ENCODE measurements around the gene R3HDM1.
A peak's percentile ranks its signal among the peaks of the same experiment; 100 is the strongest.

The R3HDM1 gene

DNA sequence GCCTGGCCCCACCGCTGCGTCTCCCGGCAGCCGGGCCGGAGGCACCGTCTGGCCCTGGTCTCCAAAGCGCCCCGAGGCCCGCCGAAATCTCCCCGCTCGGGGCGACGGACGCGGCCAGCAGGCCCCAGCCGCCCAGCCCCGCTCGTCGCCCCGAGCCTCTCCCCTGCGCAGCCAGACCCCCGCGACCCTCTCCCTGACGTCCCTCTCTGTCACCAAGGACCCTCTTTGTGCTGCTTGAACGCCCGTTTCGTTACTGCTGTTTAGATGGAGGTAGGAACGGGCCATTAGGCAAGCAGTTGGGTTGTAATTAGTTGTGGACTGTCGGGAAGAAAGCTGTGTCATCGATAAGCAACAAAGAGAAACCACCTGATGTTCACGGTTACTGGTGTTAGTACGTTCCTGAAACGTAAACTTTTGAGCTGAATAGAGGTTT lies 211.1 kb downstream of the R3HDM1 start:
- Mint-ChIP-seq H3K36me3 (ENCODE audit: low read depth) (peaks cover 26% of the 10 kb centered on the region), H3K4me3 (peak overlapping the region; percentile 92 to 94 (median 93)), H3K9me3 (no peaks in the 10 kb centered on the region), H3K4me1 (peaks cover 15% of the 10 kb centered on the region), H3K27ac (peak overlapping the region; percentile 88 to 99 (median 97)), H3K27me3 (ENCODE audit: low read depth) (no peaks in the 10 kb centered on the region)
- TF ChIP-seq, protein P1, sequence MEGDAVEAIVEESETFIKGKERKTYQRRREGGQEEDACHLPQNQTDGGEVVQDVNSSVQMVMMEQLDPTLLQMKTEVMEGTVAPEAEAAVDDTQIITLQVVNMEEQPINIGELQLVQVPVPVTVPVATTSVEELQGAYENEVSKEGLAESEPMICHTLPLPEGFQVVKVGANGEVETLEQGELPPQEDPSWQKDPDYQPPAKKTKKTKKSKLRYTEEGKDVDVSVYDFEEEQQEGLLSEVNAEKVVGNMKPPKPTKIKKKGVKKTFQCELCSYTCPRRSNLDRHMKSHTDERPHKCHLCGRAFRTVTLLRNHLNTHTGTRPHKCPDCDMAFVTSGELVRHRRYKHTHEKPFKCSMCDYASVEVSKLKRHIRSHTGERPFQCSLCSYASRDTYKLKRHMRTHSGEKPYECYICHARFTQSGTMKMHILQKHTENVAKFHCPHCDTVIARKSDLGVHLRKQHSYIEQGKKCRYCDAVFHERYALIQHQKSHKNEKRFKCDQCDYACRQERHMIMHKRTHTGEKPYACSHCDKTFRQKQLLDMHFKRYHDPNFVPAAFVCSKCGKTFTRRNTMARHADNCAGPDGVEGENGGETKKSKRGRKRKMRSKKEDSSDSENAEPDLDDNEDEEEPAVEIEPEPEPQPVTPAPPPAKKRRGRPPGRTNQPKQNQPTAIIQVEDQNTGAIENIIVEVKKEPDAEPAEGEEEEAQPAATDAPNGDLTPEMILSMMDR (IDR thresholded peaks at IDR 0.05; ENCODE audit: unreplicated experiment in 3 of 3): no peak

DNA sequence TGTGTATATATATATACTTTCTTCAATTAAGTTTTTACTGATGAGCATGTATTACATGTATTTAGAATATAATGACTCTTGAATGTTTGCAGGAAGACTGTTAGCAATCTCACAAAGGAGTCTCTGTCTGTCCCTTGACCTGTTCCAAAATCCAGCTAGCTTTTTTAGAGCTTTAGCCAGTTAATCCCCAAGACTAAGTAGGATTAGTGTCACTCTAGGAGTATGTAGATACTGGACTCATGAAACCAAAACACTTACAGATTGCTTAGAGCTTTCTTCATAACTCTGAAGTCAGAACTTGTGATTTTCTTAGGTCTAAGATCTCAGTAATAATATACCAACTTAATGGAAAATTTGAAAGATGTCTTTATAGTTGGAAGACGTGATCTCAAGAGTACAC lies 212.6 kb downstream of the R3HDM1 start:
- no peaks in the 10 kb centered on the region for H3K27me3 Mint-ChIP-seq (ENCODE audit: low read depth)
- H3K36me3 Mint-ChIP-seq (ENCODE audit: low read depth): peaks cover 36% of the 10 kb centered on the region
- H3K4me1 Mint-ChIP-seq: peaks cover 15% of the 10 kb centered on the region
- TF ChIP-seq, protein P1 (IDR thresholded peaks at IDR 0.05; ENCODE audit: unreplicated experiment in 3 of 3): no peak
- H3K4me3 Mint-ChIP-seq: peak overlapping the region; percentile 67 to 74 (median 73)
- H3K9me3 Mint-ChIP-seq: no peaks in the 10 kb centered on the region
- peak overlapping the region in 2 of 3 experiments; percentile 43 to 70 for H3K27ac Mint-ChIP-seq

DNA sequence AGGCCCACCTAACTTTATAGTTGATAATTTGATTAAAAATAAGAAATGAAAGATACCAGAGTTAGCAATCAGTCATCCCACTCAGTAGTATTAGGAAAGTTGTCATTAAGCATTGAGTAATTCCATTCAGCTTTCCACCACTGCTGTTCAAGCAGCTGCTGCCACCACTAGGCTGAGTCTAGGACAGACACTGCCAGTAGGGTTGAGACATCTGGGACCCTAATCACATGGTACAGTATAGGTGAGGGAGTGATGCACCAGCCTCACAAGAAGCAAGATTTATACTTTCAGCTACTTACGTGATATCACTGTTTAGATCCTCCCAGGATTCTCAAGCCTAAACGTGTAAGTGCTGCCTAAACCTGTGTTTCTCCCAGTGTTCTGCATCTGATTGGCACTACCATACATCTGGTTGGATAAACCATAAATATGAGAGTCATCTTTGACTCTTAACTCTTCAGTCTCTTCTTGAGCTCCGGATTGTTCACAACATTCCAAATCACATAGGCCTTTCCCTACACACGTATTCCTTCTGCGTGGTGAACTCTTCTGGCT lies 213.6 kb downstream of the R3HDM1 start:
- peaks cover 15% of the 10 kb centered on the region for H3K4me1 Mint-ChIP-seq
- no peaks in the 10 kb centered on the region for H3K27me3 Mint-ChIP-seq (ENCODE audit: low read depth)
- H3K36me3 Mint-ChIP-seq (ENCODE audit: low read depth): peaks cover 46% of the 10 kb centered on the region
- H3K27ac Mint-ChIP-seq: peak overlapping the region in 2 of 3 experiments; percentile 28 to 41
- peak overlapping the region; percentile 71 to 74 (median 73) for H3K4me3 Mint-ChIP-seq
- TF ChIP-seq, protein P1 (IDR thresholded peaks at IDR 0.05; ENCODE audit: unreplicated experiment in 3 of 3): no peak
- H3K9me3 Mint-ChIP-seq: no peaks in the 10 kb centered on the region

DNA sequence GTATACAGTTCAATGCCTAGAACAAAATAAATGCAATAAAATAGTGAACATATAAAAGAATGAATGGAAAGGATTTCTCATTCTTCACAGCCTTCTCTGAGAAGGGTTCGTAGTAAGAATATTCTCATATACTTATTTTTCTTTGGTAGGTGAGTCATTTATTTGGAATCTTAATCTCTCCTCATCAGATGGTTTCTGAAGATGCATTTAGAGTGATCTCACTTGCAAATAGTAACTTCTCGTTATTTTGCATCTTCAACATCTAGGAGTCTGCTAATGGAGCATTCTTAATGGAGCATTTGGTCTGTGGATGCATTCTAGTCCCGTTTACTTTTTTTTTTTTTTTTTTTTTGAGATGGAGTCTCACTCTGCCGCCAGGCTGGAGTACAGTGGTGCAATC lies 214.3 kb downstream of the R3HDM1 start:
- H3K9me3 Mint-ChIP-seq: no peaks in the 10 kb centered on the region
- peaks cover 52% of the 10 kb centered on the region for H3K36me3 Mint-ChIP-seq (ENCODE audit: low read depth)
- TF ChIP-seq, protein P1 (IDR thresholded peaks at IDR 0.05; ENCODE audit: unreplicated experiment in 3 of 3): no peak
- peak overlapping the region in 1 of 3 experiments; percentile 70 for H3K4me3 Mint-ChIP-seq
- H3K4me1 Mint-ChIP-seq: peaks cover 15% of the 10 kb centered on the region
- H3K27me3 Mint-ChIP-seq (ENCODE audit: low read depth): no peaks in the 10 kb centered on the region
- H3K27ac Mint-ChIP-seq: peak overlapping the region in 1 of 3 experiments; percentile 38

DNA sequence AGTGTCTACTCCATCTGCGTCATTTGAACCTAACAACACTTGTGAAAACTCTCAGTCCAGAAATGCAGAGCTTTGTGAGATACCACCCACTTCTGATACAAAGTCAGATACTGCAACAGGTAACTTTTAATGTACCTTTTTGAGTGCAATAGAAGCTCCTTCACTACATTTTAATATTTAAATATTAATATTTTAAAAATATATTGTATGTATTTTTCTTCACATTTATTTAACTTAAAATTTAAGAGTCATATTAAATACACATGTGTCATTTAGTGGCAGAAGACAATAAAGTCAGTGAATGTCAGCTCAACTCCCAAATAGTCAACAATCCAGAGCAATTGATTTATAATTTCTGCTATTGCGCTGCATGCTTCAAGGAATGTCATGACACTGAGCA lies 224.3 kb downstream of the R3HDM1 start:
- Mint-ChIP-seq H3K36me3 (ENCODE audit: low read depth) (peaks cover 85% of the 10 kb centered on the region), H3K9me3 (peaks cover 24% of the 10 kb centered on the region), H3K4me3 (no peak overlapping the region), H3K27me3 (ENCODE audit: low read depth) (no peaks in the 10 kb centered on the region), H3K27ac (no peak overlapping the region), H3K4me1 (no peaks in the 10 kb centered on the region)
- TF ChIP-seq, protein P1 (IDR thresholded peaks at IDR 0.05; ENCODE audit: unreplicated experiment in 3 of 3): no peak

DNA sequence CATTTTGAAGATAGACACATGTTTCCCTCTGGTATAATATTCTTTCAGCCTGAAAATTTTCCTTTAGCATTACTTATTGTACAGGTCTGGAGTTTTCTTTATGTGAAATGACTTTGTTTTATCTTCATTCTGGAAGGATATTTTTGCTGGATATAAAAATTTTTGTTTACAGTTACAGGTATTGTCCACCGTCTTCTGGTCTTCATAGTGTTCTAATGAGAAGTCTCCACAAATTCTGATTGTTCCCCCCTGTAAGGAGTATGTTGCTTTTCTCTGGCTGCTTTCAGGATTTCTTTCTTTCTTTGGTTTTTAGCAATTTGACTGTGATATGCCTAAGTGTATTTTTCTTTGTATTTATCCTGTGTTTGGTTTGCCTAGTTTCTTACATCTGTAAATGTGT lies 225.4 kb downstream of the R3HDM1 start:
- H3K27ac Mint-ChIP-seq: no peak overlapping the region
- H3K4me1 Mint-ChIP-seq: no peaks in the 10 kb centered on the region
- H3K36me3 Mint-ChIP-seq (ENCODE audit: low read depth): peaks cover 86% of the 10 kb centered on the region
- no peak overlapping the region for H3K4me3 Mint-ChIP-seq
- TF ChIP-seq, protein P1 (IDR thresholded peaks at IDR 0.05; ENCODE audit: unreplicated experiment in 3 of 3): no peak
- peaks cover 24% of the 10 kb centered on the region for H3K9me3 Mint-ChIP-seq
- no peaks in the 10 kb centered on the region for H3K27me3 Mint-ChIP-seq (ENCODE audit: low read depth)

Data from nephron (organoid).